Neural progenitor cell (in vitro differentiated cells): Measurements from ENCODE around the gene LTBP2. TPM values are rescaled to one million over a fixed set of nuclear protein-coding genes. Genes with fewer than 3 reads are reported as not detected.

Experiments used
- DNase-seq: peaks from one replicate; pipeline ENCODE4 v3.0.0-alpha.2; 2016; ENCODE audit warnings: low spot score
- H2AFZ ChIP-seq: fragments of 200-600 bp; sonication (generic); replicated peaks from 2 replicates; pipeline ENCODE4 v1.6.1; 2016; ENCODE audit warnings: antibody characterized with exemption
- H3F3A ChIP-seq: fragments of 200-600 bp; sonication (generic); 2 replicates; pipeline ENCODE4 v1.6.1; 2016; ENCODE audit warnings: antibody characterized with exemption, low read depth
- H3K27ac ChIP-seq: fragments of 200-600 bp; sonication (generic); 2 replicates; pipeline ENCODE4 v1.5.1; 2016; ENCODE audit warnings: mild to moderate bottlenecking
- H3K27me3 ChIP-seq: fragments of 200-600 bp; sonication (generic); 2 replicates; pipeline ENCODE4 v1.6.1; 2016; ENCODE audit warnings: mild to moderate bottlenecking, moderate library complexity
- H3K36me3 ChIP-seq: fragments of 200-600 bp; sonication (generic); 2 replicates; pipeline ENCODE4 v1.5.1; 2016
- H3K4me1 ChIP-seq: fragments of 200-600 bp; sonication (generic); 2 replicates; pipeline ENCODE4 v1.6.1; 2016; ENCODE audit warnings: mixed run types
- H3K4me2 ChIP-seq: fragments of 200-600 bp; sonication (generic); 2 replicates; pipeline ENCODE4 v1.6.1; 2016
- H3K4me3 ChIP-seq: fragments of 200-600 bp; sonication (generic); 2 replicates; pipeline ENCODE4 v1.5.1; 2016
- H3K79me2 ChIP-seq: fragments of 200-600 bp; sonication (generic); 2 replicates; pipeline ENCODE4 v1.6.1; 2016; ENCODE audit warnings: low read depth
- H3K9ac ChIP-seq: fragments of 200-600 bp; sonication (generic); 2 replicates; pipeline ENCODE4 v1.6.1; 2016
- H3K9me3 ChIP-seq: fragments of 200-600 bp; sonication (generic); 2 replicates; pipeline ENCODE4 v1.5.1; 2016; ENCODE audit warnings: low read depth
- H4K20me1 ChIP-seq: fragments of 200-600 bp; sonication (generic); 2 replicates; pipeline ENCODE4 v1.6.1; 2016; ENCODE audit warnings: low read depth
- H3K27ac Mint-ChIP-seq: 3 replicates; pipeline ENCODE4 v1.8.0; 2021; ENCODE audit warnings: mixed read lengths
- H3K27me3 Mint-ChIP-seq: 2 replicates; pipeline ENCODE4 v1.8.0; 2022; ENCODE audit warnings: low read depth, mild to moderate bottlenecking, inconsistent platforms, moderate library complexity, mixed read lengths; ENCODE audit not compliant: insufficient read depth
- H3K36me3 Mint-ChIP-seq: 3 replicates; pipeline ENCODE4 v1.8.0; 2021; ENCODE audit warnings: mixed read lengths
- H3K4me1 Mint-ChIP-seq: 3 replicates; pipeline ENCODE4 v1.8.0; 2021; ENCODE audit warnings: mixed read lengths
- H3K4me3 Mint-ChIP-seq: 3 replicates; pipeline ENCODE4 v1.8.0; 2021; ENCODE audit warnings: mild to moderate bottlenecking, moderate library complexity, mixed read lengths
- H3K9me3 Mint-ChIP-seq: 3 replicates; pipeline ENCODE4 v1.8.0; 2020; ENCODE audit warnings: mixed read lengths
- CTCF ChIP-seq: fragments of 200-600 bp; sonication (generic); IDR thresholded peaks from 2 replicates; pipeline ENCODE4 v1.5.1; 2017; ENCODE audit warnings: antibody characterized with exemption, mild to moderate bottlenecking
- EZH2 ChIP-seq: fragments of 200-600 bp; sonication (generic); IDR thresholded peaks from 2 replicates; pipeline ENCODE4 v1.6.1; 2017; ENCODE audit warnings: antibody characterized with exemption, mild to moderate bottlenecking, moderate library complexity
- EZH2phosphoT487 ChIP-seq: fragments of 200-600 bp; sonication (generic); IDR thresholded peaks from 2 replicates; pipeline ENCODE4 v1.6.1; 2017; ENCODE audit warnings: antibody characterized with exemption
- total RNA-seq: library from RNA; depleted of rRNA; stranded (reverse); fragments of >200 nt; gene quantifications from 2 replicates; pipeline ENCODE4 v1.2.3, GENCODE V29; 2015; ENCODE audit warnings: low replicate concordance

LTBP2 gene
- total RNA-seq, 1 donor from 2014 or later, result 0.43 TPM

- no peak for TF ChIP-seq EZH2phosphoT487
- Mint-ChIP-seq H3K4me1 (peaks cover 21% of the 10 kb centered on the region), H3K4me3 (no peak overlapping the region)
These were observed 39.1 kb upstream of the LTBP2 start for GRCh38 chr14:74650927-74651686.

DNA sequence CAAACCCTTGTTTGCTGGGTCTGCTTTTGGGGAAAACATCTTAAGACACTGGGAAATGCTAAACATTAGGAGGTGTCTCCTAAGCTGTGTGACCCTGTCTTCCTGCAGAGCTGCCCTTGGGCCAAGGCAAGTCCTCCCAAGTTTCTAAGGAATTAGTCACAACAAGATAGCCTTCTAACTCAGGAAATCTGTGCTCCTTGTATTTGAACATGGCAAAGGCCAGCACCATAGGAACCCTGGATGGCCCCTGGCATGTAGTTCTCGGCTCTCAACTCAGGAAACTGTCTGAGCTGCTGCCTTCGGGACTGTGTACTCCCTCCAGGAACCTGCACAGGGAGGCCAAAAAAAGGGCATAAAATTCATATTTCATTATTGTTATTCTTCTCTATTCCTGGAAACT lies 37.6 kb upstream of the LTBP2 start:
- no peak overlapping the region for H3K4me3 Mint-ChIP-seq
- H3K36me3 ChIP-seq, result no peaks in the 10 kb centered on the region
- H3K9me3 ChIP-seq, result no peaks in the 10 kb centered on the region
- no peak for TF ChIP-seq CTCF
- TF ChIP-seq EZH2phosphoT487, result no peak
- TF ChIP-seq EZH2, result no peak
- peaks cover 4% of the 10 kb centered on the region for H3K4me1 ChIP-seq
- no peak overlapping the region for H3K4me3 ChIP-seq
- H3K9me3 Mint-ChIP-seq, result no peaks in the 10 kb centered on the region
- H3F3A ChIP-seq, result no peaks in the 10 kb centered on the region
- H3K4me1 Mint-ChIP-seq, result peaks cover 21% of the 10 kb centered on the region
- peaks cover 5% of the 10 kb centered on the region for H3K27me3 Mint-ChIP-seq
- no peak for DNase-seq
- no peaks in the 10 kb centered on the region for H3K36me3 Mint-ChIP-seq
- H3K27ac ChIP-seq, result no peak overlapping the region
- no peak overlapping the region for H2AFZ ChIP-seq
- H3K27me3 ChIP-seq, result no peaks in the 10 kb centered on the region
- H3K79me2 ChIP-seq, result no peaks in the 10 kb centered on the region
- no peak overlapping the region for H3K27ac Mint-ChIP-seq
- no peak overlapping the region for H3K4me2 ChIP-seq
- no peaks in the 10 kb centered on the region for H4K20me1 ChIP-seq
- no peak overlapping the region for H3K9ac ChIP-seq

More at GRCh38 chr14:74650927-74651686, 39.1 kb upstream of the LTBP2 start:
- Histone ChIP-seq H3K4me2 (no peak overlapping the region), H3K27me3 (no peaks in the 10 kb centered on the region), H3K9me3 (no peaks in the 10 kb centered on the region), H3K36me3 (no peaks in the 10 kb centered on the region), H3K4me3 (no peak overlapping the region), H3F3A (no peaks in the 10 kb centered on the region), H3K27ac (no peak overlapping the region), H2AFZ (no peak overlapping the region), H4K20me1 (no peaks in the 10 kb centered on the region), H3K79me2 (no peaks in the 10 kb centered on the region), H3K4me1 (peaks cover 4% of the 10 kb centered on the region), H3K9ac (no peak overlapping the region)
- H3K9me3 Mint-ChIP-seq, result no peaks in the 10 kb centered on the region
- DNase-seq, result no peak
- H3K36me3 Mint-ChIP-seq, result no peaks in the 10 kb centered on the region
- no peak overlapping the region for H3K27ac Mint-ChIP-seq
- peaks cover 5% of the 10 kb centered on the region for H3K27me3 Mint-ChIP-seq

- no peak overlapping the region for H3K27ac ChIP-seq
- H3K4me3 ChIP-seq, result no peak overlapping the region
- H3K9ac ChIP-seq, result no peak overlapping the region
- Mint-ChIP-seq H3K36me3 (no peaks in the 10 kb centered on the region), H3K4me3 (no peak overlapping the region), H3K27ac (peak overlapping the region; percentile 50), H3K27me3 (peaks cover 4% of the 10 kb centered on the region), H3K9me3 (no peaks in the 10 kb centered on the region), H3K4me1 (peaks cover 21% of the 10 kb centered on the region)
- H3K4me2 ChIP-seq, result no peak overlapping the region
- peaks cover 4% of the 10 kb centered on the region for H3K4me1 ChIP-seq
- DNase-seq, result no peak
- no peaks in the 10 kb centered on the region for H4K20me1 ChIP-seq
- no peaks in the 10 kb centered on the region for H3F3A ChIP-seq
- H3K9me3 ChIP-seq, result no peaks in the 10 kb centered on the region
- H2AFZ ChIP-seq, result no peak overlapping the region
- no peaks in the 10 kb centered on the region for H3K79me2 ChIP-seq
- no peak for TF ChIP-seq EZH2
- TF ChIP-seq EZH2phosphoT487, result no peak
- TF ChIP-seq CTCF, result no peak
- H3K36me3 ChIP-seq, result no peaks in the 10 kb centered on the region
- no peaks in the 10 kb centered on the region for H3K27me3 ChIP-seq
These were observed 37.1 kb upstream of the LTBP2 start for GRCh38 chr14:74649167-74649566.

- no peak for DNase-seq
These were observed 36.6 kb upstream of the LTBP2 start for GRCh38 chr14:74648601-74649000.

More at GRCh38 chr14:74648601-74649000, 36.6 kb upstream of the LTBP2 start:
- no peak overlapping the region for H2AFZ ChIP-seq
- Mint-ChIP-seq H3K4me3 (no peak overlapping the region), H3K27ac (no peak overlapping the region), H3K27me3 (peaks cover 2% of the 10 kb centered on the region), H3K4me1 (peaks cover 21% of the 10 kb centered on the region), H3K9me3 (no peaks in the 10 kb centered on the region), H3K36me3 (no peaks in the 10 kb centered on the region)
- no peaks in the 10 kb centered on the region for H3K9me3 ChIP-seq
- TF ChIP-seq CTCF, result no peak
- TF ChIP-seq EZH2phosphoT487, result no peak
- no peak for TF ChIP-seq EZH2
- no peak overlapping the region for H3K27ac ChIP-seq
- H3K9ac ChIP-seq, result no peak overlapping the region
- H4K20me1 ChIP-seq, result no peaks in the 10 kb centered on the region
- H3F3A ChIP-seq, result no peaks in the 10 kb centered on the region
- peaks cover 2% of the 10 kb centered on the region for H3K4me1 ChIP-seq
- no peaks in the 10 kb centered on the region for H3K79me2 ChIP-seq
- no peaks in the 10 kb centered on the region for H3K27me3 ChIP-seq
- no peaks in the 10 kb centered on the region for H3K36me3 ChIP-seq
- H3K4me2 ChIP-seq, result no peak overlapping the region
- H3K4me3 ChIP-seq, result no peak overlapping the region
